ENCODE results near the gene FLYWCH2. TPM values are rescaled to one million over a fixed set of nuclear protein-coding genes. Genes with fewer than 3 reads are reported as not detected.

Gene FLYWCH2
- total RNA-seq: 28.3 and 32.1 TPM in 2 replicates

- DNase-seq (ENCODE audit: low read depth in 2 of 2): peak; percentile 99
Observed at GRCh38 chr16:2882650-2883457, at the start of gene FLYWCH2. Gene FLYWCH2 (plus strand): TSS chr16:2883215. CDS start chr16:2896450, 13,235 bp downstream.

GRCh38 chr16:2833776-2834175, 49.2 kb upstream of the FLYWCH2 start:
- no peak for DNase-seq (ENCODE audit: low read depth in 2 of 2)

- no peak for DNase-seq (ENCODE audit: low read depth in 2 of 2)
Observed at GRCh38 chr16:2834968-2835367, 48.0 kb upstream of the FLYWCH2 start.

GRCh38 chr16:2835638-2836493, 47.1 kb upstream of the FLYWCH2 start:
- peak; percentile 54 to 80 for DNase-seq (ENCODE audit: low read depth in 2 of 2)

- DNase-seq (ENCODE audit: low read depth in 2 of 2): no peak
Observed at GRCh38 chr16:2836646-2837508, 46.1 kb upstream of the FLYWCH2 start.

GRCh38 chr16:2838928-2839327, 44.1 kb upstream of the FLYWCH2 start:
- peak; percentile 82 to 87 for DNase-seq (ENCODE audit: low read depth in 2 of 2)

GRCh38 chr16:2839650-2840450, 43.2 kb upstream of the FLYWCH2 start:
- no peak for DNase-seq (ENCODE audit: low read depth in 2 of 2)

- DNase-seq (ENCODE audit: low read depth in 2 of 2): no peak
Observed at GRCh38 chr16:2840914-2841313, 42.1 kb upstream of the FLYWCH2 start.

GRCh38 chr16:2841606-2842339, 41.2 kb upstream of the FLYWCH2 start:
- no peak for DNase-seq (ENCODE audit: low read depth in 2 of 2)

GRCh38 chr16:2842340-2843000, 40.5 kb upstream of the FLYWCH2 start:
- DNase-seq (ENCODE audit: low read depth in 2 of 2): peak; percentile 35 to 44

- DNase-seq (ENCODE audit: low read depth in 2 of 2): no peak
Observed at GRCh38 chr16:2843526-2843925, 39.5 kb upstream of the FLYWCH2 start.

- no peak for DNase-seq (ENCODE audit: low read depth in 2 of 2)
Observed at GRCh38 chr16:2845116-2845515, 37.9 kb upstream of the FLYWCH2 start.

- no peak for DNase-seq (ENCODE audit: low read depth in 2 of 2)
Observed at GRCh38 chr16:2846511-2847310, 36.3 kb upstream of the FLYWCH2 start.

- no peak for DNase-seq (ENCODE audit: low read depth in 2 of 2)
Observed at GRCh38 chr16:2848933-2849725, 33.9 kb upstream of the FLYWCH2 start.

GRCh38 chr16:2852003-2852730, 30.8 kb upstream of the FLYWCH2 start:
- DNase-seq (ENCODE audit: low read depth in 2 of 2): no peak

- DNase-seq (ENCODE audit: low read depth in 2 of 2): no peak
Observed at GRCh38 chr16:2852731-2853507, 30.1 kb upstream of the FLYWCH2 start.

Data from lung microvascular endothelial cell (primary cell).